8988T (cell line): ENCODE results near the gene ABCA6.
"Not testable (repeated sequence)": the region's sequence is repeated elsewhere in the genome, so short reads cannot be mapped to it uniquely, and the experiment has no call there.

Source experiments
- DNase-seq: peaks from one replicate; pipeline ENCODE4 v3.0.0; 2011

The ABCA6 gene

GRCh38 chr17:69141431-69142174 lies at the start of gene ABCA6:
ABCA6 (minus strand) TSS chr17:69141895; CDS start chr17:69140703, 1,192 bp downstream.
- DNase-seq, result no peak

GRCh38 chr17:69188796-69189195 lies 47.1 kb upstream of the ABCA6 start:
- DNase-seq, result no peak

GRCh38 chr17:69188064-69188463 lies 46.4 kb upstream of the ABCA6 start:
- DNase-seq, result no peak

- DNase-seq, result no peak
Observed at GRCh38 chr17:69187294-69187693, 45.6 kb upstream of the ABCA6 start.

- no peak for DNase-seq
Observed at GRCh38 chr17:69179227-69179952, 37.7 kb upstream of the ABCA6 start.

- no peak for DNase-seq
Observed at GRCh38 chr17:69176457-69176795, 34.7 kb upstream of the ABCA6 start.

- DNase-seq, result no peak
Observed at GRCh38 chr17:69175625-69176456, 34.1 kb upstream of the ABCA6 start.

- DNase-seq, result no peak
Observed at GRCh38 chr17:69175262-69175624, 33.5 kb upstream of the ABCA6 start.

- no peak for DNase-seq
Observed at GRCh38 chr17:69173118-69173517, 31.4 kb upstream of the ABCA6 start.

GRCh38 chr17:69170377-69170776 lies 28.7 kb upstream of the ABCA6 start:
- DNase-seq, result no peak

GRCh38 chr17:69168642-69169041 lies 26.9 kb upstream of the ABCA6 start:
- not testable (repeated sequence) for DNase-seq

- DNase-seq, result no peak
Observed at GRCh38 chr17:69166957-69167356, 25.3 kb upstream of the ABCA6 start.

GRCh38 chr17:69164206-69164605 lies 22.5 kb upstream of the ABCA6 start:
- DNase-seq, result no peak

GRCh38 chr17:69159418-69159817 lies 17.7 kb upstream of the ABCA6 start:
- DNase-seq, result no peak

- DNase-seq, result no peak
Observed at GRCh38 chr17:69154267-69154666, 12.6 kb upstream of the ABCA6 start.

- DNase-seq, result no peak
Observed at GRCh38 chr17:69150333-69150732, 8.6 kb upstream of the ABCA6 start.

GRCh38 chr17:69147460-69147859 lies 5.8 kb upstream of the ABCA6 start:
- DNase-seq, result no peak

- DNase-seq, result no peak
Observed at GRCh38 chr17:69144331-69145255, 2.9 kb upstream of the ABCA6 start.

- DNase-seq, result no peak
Observed at GRCh38 chr17:69143683-69144231, 2.1 kb upstream of the ABCA6 start.

- no peak for DNase-seq
Observed at GRCh38 chr17:69143151-69143550, 1.5 kb upstream of the ABCA6 start.

- DNase-seq, result no peak
Observed at GRCh38 chr17:69142175-69142802, 594 bp upstream of the ABCA6 start.

- DNase-seq, result no peak
Observed at GRCh38 chr17:69134112-69134511, 7.6 kb downstream of the ABCA6 start.
